ENCODE results near the gene CHID1.

The CHID1 gene

DNA sequence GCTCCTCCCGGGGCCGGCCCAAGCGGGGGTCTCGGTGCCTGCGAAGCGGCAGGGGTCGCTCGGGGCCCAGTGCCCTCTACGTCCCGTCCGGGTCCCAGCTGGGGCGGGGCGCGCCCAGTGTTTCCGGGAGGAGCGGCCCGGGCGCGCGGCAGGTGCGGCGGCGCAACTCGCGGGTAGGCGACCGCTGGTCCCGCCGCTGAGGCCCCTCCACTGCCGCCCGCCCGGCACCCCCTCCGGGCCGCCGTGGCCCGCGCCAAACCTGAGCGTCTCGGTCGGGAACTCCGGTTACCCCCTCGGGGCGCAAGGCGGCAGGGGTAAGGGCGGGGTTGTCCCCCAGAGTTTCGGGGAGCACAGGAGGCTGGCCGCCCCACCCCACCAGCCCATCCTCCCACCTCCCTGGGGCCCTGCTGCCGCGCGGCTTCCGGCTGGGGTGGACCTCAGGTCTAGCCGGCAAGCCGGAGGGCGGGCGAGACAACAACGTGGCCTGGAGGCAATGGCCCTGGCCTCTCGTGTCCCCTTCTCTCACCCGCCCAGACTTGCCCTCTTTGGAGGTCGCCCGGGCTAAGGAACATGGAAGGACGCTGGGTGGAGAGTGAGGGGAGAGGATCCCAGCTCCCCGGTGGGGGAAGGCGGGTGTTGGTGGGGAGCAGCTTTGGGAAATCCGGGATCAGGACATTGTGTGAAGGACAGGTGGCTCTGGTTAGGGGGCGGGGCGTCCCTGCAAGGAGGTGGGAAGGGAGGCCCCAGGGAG lies 83.3 kb downstream of the CHID1 start:
- Histone ChIP-seq H2BK12ac (ENCODE audit: low read length in 2 of 2) (no peak overlapping the region), H3K18ac (ENCODE audit: low read depth in 1 of 2, low read length in 2 of 2) (no peak overlapping the region), H3K36me3 (ENCODE audit: control insufficient read depth in 1 of 2, insufficient read depth in 2 of 2, low read depth in 1 of 2, low read length in 2 of 2) (peaks cover 21 to 34% of the 10 kb centered on the region in 2 experiments), H2AK5ac (ENCODE audit: low read length, severe bottlenecking) (no peak overlapping the region), H4K8ac (ENCODE audit: low read length) (no peak overlapping the region), H3K14ac (ENCODE audit: low read length in 2 of 2) (no peak overlapping the region), H3K4me1 (ENCODE audit: control insufficient read depth, insufficient read depth, low read depth, low read length) (peaks cover 67% of the 10 kb centered on the region), H3K4ac (ENCODE audit: low read depth in 1 of 2, low read length in 2 of 2) (no peak overlapping the region), H2AFZ (ENCODE audit: low read depth, low read length) (no peak overlapping the region), H3K27me3 (ENCODE audit: control insufficient read depth in 1 of 2, insufficient read depth in 1 of 2, low read length in 2 of 2) (peaks cover 0 to 17% of the 10 kb centered on the region in 2 experiments), H4K91ac (ENCODE audit: low read length) (no peak overlapping the region), H2BK5ac (ENCODE audit: low read depth, low read length, poor library complexity, severe bottlenecking) (no peak overlapping the region), H2BK120ac (ENCODE audit: low read depth, low read length) (no peak overlapping the region), H3K23ac (ENCODE audit: low read length in 2 of 2) (no peak overlapping the region), H2BK15ac (ENCODE audit: low read depth, poor library complexity, severe bottlenecking) (peak overlapping the region; percentile 19), H3K9me3 (ENCODE audit: control insufficient read depth, low read length) (no peaks in the 10 kb centered on the region), H3K4me3 (ENCODE audit: insufficient read depth in 1 of 2, low read depth in 1 of 2, low read length in 2 of 2) (peak overlapping the region; percentile 47), H3K4me2 (ENCODE audit: low read length, poor library complexity, severe bottlenecking) (peak overlapping the region; percentile 84), H3K9ac (ENCODE audit: low read length) (no peak overlapping the region), H3K27ac (ENCODE audit: low read length, poor library complexity, severe bottlenecking) (no peak overlapping the region), H3K79me1 (replicated peaks; ENCODE audit: low read length, poor library complexity, severe bottlenecking) (peaks cover 11% of the 10 kb centered on the region)
- WGBS, result 6% methylated on average over 41 of the region's 66 CpGs
- no peak for DNase-seq

DNA sequence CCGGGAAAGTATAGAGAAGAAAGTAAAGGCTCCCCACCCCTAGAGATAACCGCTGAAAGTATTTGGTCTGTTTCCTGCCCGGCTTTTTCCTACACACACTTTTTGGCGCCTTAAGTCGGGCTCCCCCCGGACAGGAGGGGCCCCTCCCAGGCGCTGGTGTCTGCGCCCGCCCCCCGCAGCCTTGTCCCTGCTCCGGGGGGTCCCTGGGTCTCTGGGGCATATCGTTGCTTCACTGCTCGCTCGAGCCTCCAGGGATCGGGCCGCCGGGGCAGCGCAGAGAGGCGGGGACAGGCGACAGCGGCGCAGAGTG lies 83.8 kb downstream of the CHID1 start:
- peaks cover 67% of the 10 kb centered on the region for H3K4me1 ChIP-seq (ENCODE audit: control insufficient read depth, insufficient read depth, low read depth, low read length)
- no peak overlapping the region for H2BK12ac ChIP-seq (ENCODE audit: low read length in 2 of 2)
- H2BK15ac ChIP-seq (ENCODE audit: low read depth, poor library complexity, severe bottlenecking), result no peak overlapping the region
- H3K4me2 ChIP-seq (ENCODE audit: low read length, poor library complexity, severe bottlenecking), result peak overlapping the region; percentile 84
- 6% methylated on average over 11 of the region's 22 CpGs for WGBS
- H2BK120ac ChIP-seq (ENCODE audit: low read depth, low read length), result no peak overlapping the region
- no peak overlapping the region for H2AFZ ChIP-seq (ENCODE audit: low read depth, low read length)
- no peak overlapping the region for H3K14ac ChIP-seq (ENCODE audit: low read length in 2 of 2)
- peak overlapping the region; percentile 47 for H3K4me3 ChIP-seq (ENCODE audit: insufficient read depth in 1 of 2, low read depth in 1 of 2, low read length in 2 of 2)
- H2BK5ac ChIP-seq (ENCODE audit: low read depth, low read length, poor library complexity, severe bottlenecking), result no peak overlapping the region
- no peak overlapping the region for H4K8ac ChIP-seq (ENCODE audit: low read length)
- H2AK5ac ChIP-seq (ENCODE audit: low read length, severe bottlenecking), result no peak overlapping the region
- no peak overlapping the region for H3K4ac ChIP-seq (ENCODE audit: low read depth in 1 of 2, low read length in 2 of 2)
- no peak for DNase-seq
- no peak overlapping the region for H4K91ac ChIP-seq (ENCODE audit: low read length)
- no peak overlapping the region for H3K23ac ChIP-seq (ENCODE audit: low read length in 2 of 2)
- peaks cover 15% of the 10 kb centered on the region for H3K79me1 ChIP-seq (replicated peaks; ENCODE audit: low read length, poor library complexity, severe bottlenecking)
- H3K9me3 ChIP-seq (ENCODE audit: control insufficient read depth, low read length), result no peaks in the 10 kb centered on the region
- H3K36me3 ChIP-seq (ENCODE audit: control insufficient read depth in 1 of 2, insufficient read depth in 2 of 2, low read depth in 1 of 2, low read length in 2 of 2), result peaks cover 25 to 39% of the 10 kb centered on the region in 2 experiments
- H3K27me3 ChIP-seq (ENCODE audit: control insufficient read depth in 1 of 2, insufficient read depth in 1 of 2, low read length in 2 of 2), result peaks cover 0 to 17% of the 10 kb centered on the region in 2 experiments
- no peak overlapping the region for H3K27ac ChIP-seq (ENCODE audit: low read length, poor library complexity, severe bottlenecking)
- no peak overlapping the region for H3K18ac ChIP-seq (ENCODE audit: low read depth in 1 of 2, low read length in 2 of 2)
- no peak overlapping the region for H3K9ac ChIP-seq (ENCODE audit: low read length)

DNA sequence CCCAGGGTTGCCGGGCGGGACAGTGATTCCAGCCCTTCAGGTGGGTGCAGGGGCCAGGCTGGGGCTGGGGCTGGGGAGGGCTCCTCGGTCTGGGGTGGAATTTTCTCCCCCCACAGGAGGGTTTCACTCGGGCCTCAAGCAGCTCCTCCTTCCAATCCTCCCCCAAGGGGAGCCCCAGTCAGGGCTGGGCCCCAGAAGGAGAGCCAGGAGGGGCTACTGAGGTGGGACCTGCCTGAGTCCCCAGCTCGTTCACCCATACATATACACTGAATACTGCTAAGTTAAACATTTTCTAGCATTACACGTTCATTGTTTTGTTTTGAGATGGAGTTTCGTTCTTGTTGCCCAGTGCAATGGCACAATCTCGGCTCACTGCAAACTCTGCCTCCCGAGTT lies 84.4 kb downstream of the CHID1 start:
- Histone ChIP-seq H3K36me3 (ENCODE audit: control insufficient read depth in 1 of 2, insufficient read depth in 2 of 2, low read depth in 1 of 2, low read length in 2 of 2) (peaks cover 25 to 45% of the 10 kb centered on the region in 2 experiments), H3K27ac (ENCODE audit: low read length, poor library complexity, severe bottlenecking) (no peak overlapping the region), H3K4me2 (ENCODE audit: low read length, poor library complexity, severe bottlenecking) (no peak overlapping the region), H2BK5ac (ENCODE audit: low read depth, low read length, poor library complexity, severe bottlenecking) (no peak overlapping the region), H3K23ac (ENCODE audit: low read length in 2 of 2) (no peak overlapping the region), H3K4me3 (ENCODE audit: insufficient read depth in 1 of 2, low read depth in 1 of 2, low read length in 2 of 2) (no peak overlapping the region), H3K27me3 (ENCODE audit: control insufficient read depth in 1 of 2, insufficient read depth in 1 of 2, low read length in 2 of 2) (peaks cover 0 to 17% of the 10 kb centered on the region in 2 experiments), H3K9me3 (ENCODE audit: control insufficient read depth, low read length) (no peaks in the 10 kb centered on the region), H2BK12ac (ENCODE audit: low read length in 2 of 2) (no peak overlapping the region), H4K91ac (ENCODE audit: low read length) (no peak overlapping the region), H2BK15ac (ENCODE audit: low read depth, poor library complexity, severe bottlenecking) (no peak overlapping the region), H3K4ac (ENCODE audit: low read depth in 1 of 2, low read length in 2 of 2) (no peak overlapping the region), H3K79me1 (replicated peaks; ENCODE audit: low read length, poor library complexity, severe bottlenecking) (peaks cover 17% of the 10 kb centered on the region), H3K4me1 (ENCODE audit: control insufficient read depth, insufficient read depth, low read depth, low read length) (peaks cover 67% of the 10 kb centered on the region), H3K9ac (ENCODE audit: low read length) (no peak overlapping the region), H3K18ac (ENCODE audit: low read depth in 1 of 2, low read length in 2 of 2) (no peak overlapping the region), H2AK5ac (ENCODE audit: low read length, severe bottlenecking) (no peak overlapping the region), H3K14ac (ENCODE audit: low read length in 2 of 2) (no peak overlapping the region), H2AFZ (ENCODE audit: low read depth, low read length) (no peak overlapping the region), H4K8ac (ENCODE audit: low read length) (no peak overlapping the region), H2BK120ac (ENCODE audit: low read depth, low read length) (no peak overlapping the region)
- 90% methylated on average over 8 of the region's 9 CpGs for WGBS
- DNase-seq, result no peak

DNA sequence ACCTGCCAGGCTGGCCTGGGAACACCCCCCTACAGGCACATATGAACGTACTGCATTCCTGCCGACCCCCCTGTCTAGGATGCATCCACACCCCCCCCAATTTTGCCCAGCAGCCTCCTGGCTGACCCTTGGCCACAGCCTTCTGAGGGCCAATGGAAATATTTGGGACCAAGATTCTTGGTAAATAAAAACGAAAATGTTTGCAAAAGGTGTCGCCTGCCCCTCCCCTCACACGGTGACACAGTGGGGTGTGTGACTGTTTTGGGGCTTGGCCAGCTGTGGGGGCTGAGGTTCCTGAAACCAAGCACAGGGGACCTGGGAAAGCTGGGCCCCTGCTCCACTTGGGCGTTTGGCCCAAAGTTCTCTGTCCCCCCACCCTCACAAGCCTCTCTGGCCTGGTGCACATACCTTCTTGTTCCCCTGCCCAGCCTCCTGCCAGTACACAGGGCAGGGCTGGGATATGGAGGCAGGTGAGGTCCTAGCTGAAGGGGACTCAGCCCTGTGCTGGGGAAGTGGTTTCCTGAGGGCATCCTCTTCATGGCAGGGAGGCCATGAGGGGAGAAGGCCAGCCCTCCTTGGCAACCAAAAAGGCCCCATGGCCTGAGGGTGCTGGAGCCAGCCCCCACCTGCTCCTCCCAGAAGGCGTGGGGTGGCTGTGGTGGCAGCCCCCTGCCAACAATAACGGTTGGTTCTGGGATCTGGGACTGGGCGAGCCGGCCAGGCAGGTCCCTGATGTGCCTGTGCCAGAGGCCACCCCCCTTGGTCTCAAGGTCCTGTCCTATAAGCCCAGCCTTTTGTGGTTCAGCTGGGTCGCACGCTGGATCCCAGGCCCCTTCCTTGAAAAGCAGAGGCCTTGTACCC lies 85.0 kb downstream of the CHID1 start:
- Histone ChIP-seq H3K27me3 (ENCODE audit: control insufficient read depth in 1 of 2, insufficient read depth in 1 of 2, low read length in 2 of 2) (peaks cover 0 to 17% of the 10 kb centered on the region in 2 experiments), H2BK12ac (ENCODE audit: low read length in 2 of 2) (no peak overlapping the region), H3K9me3 (ENCODE audit: control insufficient read depth, low read length) (no peaks in the 10 kb centered on the region), H3K4me2 (ENCODE audit: low read length, poor library complexity, severe bottlenecking) (no peak overlapping the region), H3K18ac (ENCODE audit: low read depth in 1 of 2, low read length in 2 of 2) (no peak overlapping the region), H2AK5ac (ENCODE audit: low read length, severe bottlenecking) (no peak overlapping the region), H2BK15ac (ENCODE audit: low read depth, poor library complexity, severe bottlenecking) (no peak overlapping the region), H3K14ac (ENCODE audit: low read length in 2 of 2) (no peak overlapping the region), H3K23ac (ENCODE audit: low read length in 2 of 2) (no peak overlapping the region), H2AFZ (ENCODE audit: low read depth, low read length) (no peak overlapping the region), H3K4me3 (ENCODE audit: insufficient read depth in 1 of 2, low read depth in 1 of 2, low read length in 2 of 2) (no peak overlapping the region), H3K79me1 (replicated peaks; ENCODE audit: low read length, poor library complexity, severe bottlenecking) (peaks cover 19% of the 10 kb centered on the region), H3K36me3 (ENCODE audit: control insufficient read depth in 1 of 2, insufficient read depth in 2 of 2, low read depth in 1 of 2, low read length in 2 of 2) (peaks cover 25 to 48% of the 10 kb centered on the region in 2 experiments), H2BK5ac (ENCODE audit: low read depth, low read length, poor library complexity, severe bottlenecking) (no peak overlapping the region), H3K9ac (ENCODE audit: low read length) (no peak overlapping the region), H4K8ac (ENCODE audit: low read length) (no peak overlapping the region), H3K4me1 (ENCODE audit: control insufficient read depth, insufficient read depth, low read depth, low read length) (peaks cover 67% of the 10 kb centered on the region), H3K4ac (ENCODE audit: low read depth in 1 of 2, low read length in 2 of 2) (no peak overlapping the region), H3K27ac (ENCODE audit: low read length, poor library complexity, severe bottlenecking) (no peak overlapping the region), H2BK120ac (ENCODE audit: low read depth, low read length) (no peak overlapping the region), H4K91ac (ENCODE audit: low read length) (no peak overlapping the region)
- DNase-seq, result no peak
- WGBS, result 92% methylated on average over 9 of the region's 12 CpGs

Data from mesenchymal stem cell (in vitro differentiated cells and primary cell).